Spleen (tissue), 7 donors: ENCODE results near the gene CEP112.

Experiments
- POLR2AphosphoS5 ChIP-seq, 3 donors: sonication (generic); formaldehyde crosslinking; IDR thresholded peaks; one replicate each; pipeline ENCODE4 v1.5.1; 2017; ENCODE audit warnings: antibody characterized with exemption in 3 of 3
- TF ChIP-seq, protein P1 (sequence below), 11 experiments: fragments of 200-600 bp in 7 of 11; fragments of 450-650 bp in 4 of 11; sonication (generic) in 4 of 11; IDR thresholded peaks in 8 of 11; conservative IDR thresholded peaks in 3 of 11; 1 replicate in 7 of 11; 2 replicates in 4 of 11; pipeline versions ENCODE4 v1.4.0 to v1.8.0; 2016 to 2021; ENCODE audit warnings: antibody characterized with exemption in 11 of 11, inconsistent platforms in 4 of 11, mild to moderate bottlenecking in 1 of 11
- donor health status: DM: no; HTN: no; CAD: no; lungs with moderate emphysema.
- donor health status: DM: no; HTN: no; CAD: no.
- donor health status: DM: no; HTN: no; CAD: no.

DNA sequence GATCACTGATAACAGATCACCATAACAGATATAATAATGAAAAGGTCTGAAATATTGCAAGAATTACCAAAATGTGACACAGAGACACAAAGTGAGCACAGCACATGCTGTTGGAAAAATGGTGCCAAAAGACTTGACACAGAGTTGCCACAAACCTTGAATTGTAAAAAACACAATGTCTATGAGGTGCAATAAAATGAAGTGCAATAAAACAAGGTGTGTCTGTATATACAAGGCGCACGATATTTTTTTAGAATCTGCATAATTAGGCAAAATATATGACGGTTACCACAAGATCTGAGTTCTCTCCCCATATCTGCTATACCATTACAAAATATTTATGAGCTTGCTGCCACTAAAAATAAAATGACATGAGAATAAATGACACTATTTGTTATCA, 458.6 kb downstream of the CEP112 start:
- no peak for TF ChIP-seq POLR2AphosphoS5 (IDR thresholded peaks at IDR 0.05)
- TF ChIP-seq, protein P1, sequence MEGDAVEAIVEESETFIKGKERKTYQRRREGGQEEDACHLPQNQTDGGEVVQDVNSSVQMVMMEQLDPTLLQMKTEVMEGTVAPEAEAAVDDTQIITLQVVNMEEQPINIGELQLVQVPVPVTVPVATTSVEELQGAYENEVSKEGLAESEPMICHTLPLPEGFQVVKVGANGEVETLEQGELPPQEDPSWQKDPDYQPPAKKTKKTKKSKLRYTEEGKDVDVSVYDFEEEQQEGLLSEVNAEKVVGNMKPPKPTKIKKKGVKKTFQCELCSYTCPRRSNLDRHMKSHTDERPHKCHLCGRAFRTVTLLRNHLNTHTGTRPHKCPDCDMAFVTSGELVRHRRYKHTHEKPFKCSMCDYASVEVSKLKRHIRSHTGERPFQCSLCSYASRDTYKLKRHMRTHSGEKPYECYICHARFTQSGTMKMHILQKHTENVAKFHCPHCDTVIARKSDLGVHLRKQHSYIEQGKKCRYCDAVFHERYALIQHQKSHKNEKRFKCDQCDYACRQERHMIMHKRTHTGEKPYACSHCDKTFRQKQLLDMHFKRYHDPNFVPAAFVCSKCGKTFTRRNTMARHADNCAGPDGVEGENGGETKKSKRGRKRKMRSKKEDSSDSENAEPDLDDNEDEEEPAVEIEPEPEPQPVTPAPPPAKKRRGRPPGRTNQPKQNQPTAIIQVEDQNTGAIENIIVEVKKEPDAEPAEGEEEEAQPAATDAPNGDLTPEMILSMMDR (IDR thresholded peaks at IDR 0.05 in 8 of 11, conservative IDR thresholded peaks at IDR 0.05 in 3 of 11), result no peak
